Measurements from ENCODE around the gene C1QTNF12. TPM values are rescaled to one million over a fixed set of nuclear protein-coding genes. Genes with fewer than 3 reads are reported as not detected.

C1QTNF12 gene
- total and polyA plus RNA-seq, 2 of the 8 experiments (the other 6 are each of a cell fraction or from before 2014, with no cell fraction given) = 2.1 to 3.7 TPM

DNA sequence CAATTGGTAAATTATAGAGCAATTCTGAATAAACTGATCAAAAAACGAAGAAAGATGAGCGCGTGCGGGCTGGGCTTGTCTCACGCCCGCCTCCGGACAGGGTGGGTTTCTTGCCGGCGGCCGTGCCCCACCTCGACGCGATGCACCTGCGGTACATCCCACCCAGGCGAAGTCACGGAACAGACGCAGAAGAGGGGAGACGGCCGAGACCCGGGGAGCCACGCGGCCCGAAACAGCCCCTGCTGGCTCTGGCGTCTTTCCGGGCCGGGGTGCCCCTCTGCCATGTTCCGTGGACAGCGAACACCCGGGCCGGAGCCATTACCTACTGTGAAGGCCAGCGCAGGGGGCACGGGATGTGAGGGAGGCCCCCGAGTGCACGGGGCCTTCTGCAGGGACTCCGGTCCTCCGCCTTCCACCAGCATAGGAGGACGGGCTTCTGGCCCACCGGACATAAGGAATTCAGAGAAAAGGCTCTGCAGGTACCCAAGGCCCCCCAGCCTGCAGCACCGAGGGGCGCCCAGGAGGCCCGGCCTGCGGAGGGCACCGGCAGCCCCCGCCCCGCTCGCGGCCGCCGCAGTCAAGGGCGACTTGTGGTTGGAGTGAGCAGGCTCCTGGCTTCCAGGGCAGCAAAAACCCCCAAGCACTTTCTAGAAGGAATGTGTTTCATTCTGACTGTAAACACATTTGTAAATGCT lies 7.6 kb upstream of the C1QTNF12 start (continued):
- TF ChIP-seq RFX5 (IDR thresholded peaks at IDR 0.05; ENCODE audit: borderline replicate concordance, low read depth, low read length) (no peak), KDM4A (IDR thresholded peaks at IDR 0.05; ENCODE audit: low read depth, low read length, severe bottlenecking) (no peak), TBP (IDR thresholded peaks at IDR 0.05; ENCODE audit: low read depth, low read length) (no peak), GTF2F1 (IDR thresholded peaks at IDR 0.05; ENCODE audit: borderline replicate concordance, low read depth, low read length) (no peak), RXRA (IDR thresholded peaks at IDR 0.05; ENCODE audit: insufficient read depth, low read depth, low read length) (no peak), HDAC2 (IDR thresholded peaks at IDR 0.05; ENCODE audit: borderline replicate concordance in 1 of 2, low read depth in 2 of 2, low read length in 2 of 2) (no peak)
